ENCODE data around the gene PLAGL2. TPM values are rescaled to one million over a fixed set of nuclear protein-coding genes. Genes with fewer than 3 reads are reported as not detected.
"Not testable (repeated sequence)": the region's sequence is repeated elsewhere in the genome, so short reads cannot be mapped to it uniquely, and the experiment has no call there.

Gene PLAGL2
- total RNA-seq, 1 experiment from 2014 or later = 40.4 TPM

DNA sequence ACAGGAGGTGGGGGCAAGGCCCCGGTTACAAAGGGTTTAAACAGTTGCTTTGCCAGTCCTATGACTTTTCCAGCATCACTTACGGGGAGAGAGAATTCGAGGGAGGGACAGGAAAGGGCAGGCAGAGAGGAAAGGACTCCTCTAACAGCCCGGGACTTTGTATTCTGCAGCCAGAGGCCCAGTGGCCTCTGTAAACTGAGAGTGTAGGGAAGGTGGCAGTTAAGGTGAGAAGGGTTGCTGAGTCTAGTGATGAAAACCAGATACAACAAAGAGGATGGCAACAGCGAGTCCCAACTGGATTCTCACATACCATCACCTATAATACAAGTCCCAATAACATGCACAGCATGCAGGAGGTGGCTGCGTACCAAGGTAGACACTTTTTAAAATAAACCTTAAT is 13.5 kb downstream of the PLAGL2 start:
- POLR2A ChIA-PET (ENCODE audit: low non-redundant PET) = no interaction called here
- no peak for TF ChIP-seq EZH2 (IDR thresholded peaks at IDR 0.05; ENCODE audit: borderline replicate concordance, low read depth, low read length, poor library complexity, severe bottlenecking)
- Histone ChIP-seq H3K4me1 (ENCODE audit: insufficient read depth, low read length, poor library complexity, severe bottlenecking) (peaks cover 7% of the 10 kb centered on the region), H3K27ac (ENCODE audit: low read depth, low read length, poor library complexity, severe bottlenecking) (no peak overlapping the region), H3K9me3 (ENCODE audit: low read depth, low read length, poor library complexity, severe bottlenecking) (no peaks in the 10 kb centered on the region), H3K4me3 (ENCODE audit: low read depth, low read length, poor library complexity, severe bottlenecking) (no peak overlapping the region), H3K27me3 (replicated peaks; ENCODE audit: insufficient read depth, low read depth, low read length, poor library complexity) (no peaks in the 10 kb centered on the region), H3K36me3 (ENCODE audit: insufficient read depth, low read length, poor library complexity, severe bottlenecking) (peaks cover 37% of the 10 kb centered on the region)
- DNase-seq (ENCODE audit: low spot score) = no peak
- CTCF ChIA-PET = no interaction called here
- intact Hi-C loops (cut with micrococcal nuclease; ENCODE audit: unreplicated experiment) = no loop called here
- BruUV-seq (replicated peaks) = no TSS peak

DNA sequence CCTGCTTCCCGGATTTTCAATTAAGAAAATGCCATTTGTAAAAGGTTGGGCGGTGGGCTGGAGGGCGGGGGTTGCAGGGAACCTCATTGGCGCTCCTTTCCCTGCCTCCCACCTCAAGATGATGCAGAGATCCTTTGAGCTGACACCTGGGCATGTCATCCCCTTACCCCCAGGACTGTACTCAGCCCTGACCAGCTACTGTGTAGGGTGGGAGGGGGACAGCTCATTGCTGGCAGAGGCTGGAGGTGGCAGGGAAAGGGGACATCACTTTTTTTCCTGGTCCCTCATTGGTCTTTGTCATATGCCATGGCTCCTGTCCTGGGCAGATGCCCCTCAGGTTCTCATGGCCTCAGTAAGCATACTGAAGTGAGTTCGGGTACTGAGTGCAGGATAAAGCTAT is 14.2 kb downstream of the PLAGL2 start:
- H3K27me3 ChIP-seq (replicated peaks; ENCODE audit: insufficient read depth, low read depth, low read length, poor library complexity); intact Hi-C loops (cut with micrococcal nuclease; ENCODE audit: unreplicated experiment); H3K27ac ChIP-seq (ENCODE audit: low read depth, low read length, poor library complexity, severe bottlenecking); H3K9me3 ChIP-seq (ENCODE audit: low read depth, low read length, poor library complexity, severe bottlenecking); H3K4me3 ChIP-seq (ENCODE audit: low read depth, low read length, poor library complexity, severe bottlenecking); CTCF ChIA-PET; POLR2A ChIA-PET (ENCODE audit: low non-redundant PET); H3K4me1 ChIP-seq (ENCODE audit: insufficient read depth, low read length, poor library complexity, severe bottlenecking); BruUV-seq (replicated peaks); DNase-seq (ENCODE audit: low spot score): not testable (repeated sequence)
- H3K36me3 ChIP-seq (ENCODE audit: insufficient read depth, low read length, poor library complexity, severe bottlenecking) = peaks cover 31% of the 10 kb centered on the region

DNA sequence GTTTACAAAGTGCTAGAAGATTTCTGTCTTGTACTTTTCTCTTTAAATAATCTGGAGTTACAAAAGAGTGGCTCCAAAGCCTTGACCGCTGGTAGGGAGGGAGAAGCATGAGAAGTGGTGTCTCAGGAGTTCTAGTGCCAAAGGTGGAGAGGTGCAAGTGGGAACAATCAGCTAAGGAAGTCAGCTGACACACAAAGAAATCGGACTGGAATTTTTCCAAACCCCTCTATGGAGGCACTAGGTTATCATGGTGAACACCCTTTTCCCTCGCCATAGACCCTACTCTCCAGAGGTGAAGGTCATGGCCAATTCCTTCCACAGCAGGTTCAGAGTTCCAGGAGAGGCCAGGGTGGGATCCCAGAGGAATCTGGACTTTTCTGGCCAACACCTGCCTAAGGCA is 14.8 kb downstream of the PLAGL2 start:
- Histone ChIP-seq H3K36me3 (ENCODE audit: insufficient read depth, low read length, poor library complexity, severe bottlenecking) (peaks cover 25% of the 10 kb centered on the region), H3K27me3 (replicated peaks; ENCODE audit: insufficient read depth, low read depth, low read length, poor library complexity) (no peaks in the 10 kb centered on the region), H3K9me3 (ENCODE audit: low read depth, low read length, poor library complexity, severe bottlenecking) (no peaks in the 10 kb centered on the region), H3K27ac (ENCODE audit: low read depth, low read length, poor library complexity, severe bottlenecking) (no peak overlapping the region), H3K4me1 (ENCODE audit: insufficient read depth, low read length, poor library complexity, severe bottlenecking) (peaks cover 7% of the 10 kb centered on the region), H3K4me3 (ENCODE audit: low read depth, low read length, poor library complexity, severe bottlenecking) (no peak overlapping the region)
- no peak for DNase-seq (ENCODE audit: low spot score)
- POLR2A ChIA-PET (ENCODE audit: low non-redundant PET) = no interaction called here
- CTCF ChIA-PET = no interaction called here
- no TSS peak for BruUV-seq (replicated peaks)
- intact Hi-C loops (cut with micrococcal nuclease; ENCODE audit: unreplicated experiment) = no loop called here
- TF ChIP-seq, protein P1, sequence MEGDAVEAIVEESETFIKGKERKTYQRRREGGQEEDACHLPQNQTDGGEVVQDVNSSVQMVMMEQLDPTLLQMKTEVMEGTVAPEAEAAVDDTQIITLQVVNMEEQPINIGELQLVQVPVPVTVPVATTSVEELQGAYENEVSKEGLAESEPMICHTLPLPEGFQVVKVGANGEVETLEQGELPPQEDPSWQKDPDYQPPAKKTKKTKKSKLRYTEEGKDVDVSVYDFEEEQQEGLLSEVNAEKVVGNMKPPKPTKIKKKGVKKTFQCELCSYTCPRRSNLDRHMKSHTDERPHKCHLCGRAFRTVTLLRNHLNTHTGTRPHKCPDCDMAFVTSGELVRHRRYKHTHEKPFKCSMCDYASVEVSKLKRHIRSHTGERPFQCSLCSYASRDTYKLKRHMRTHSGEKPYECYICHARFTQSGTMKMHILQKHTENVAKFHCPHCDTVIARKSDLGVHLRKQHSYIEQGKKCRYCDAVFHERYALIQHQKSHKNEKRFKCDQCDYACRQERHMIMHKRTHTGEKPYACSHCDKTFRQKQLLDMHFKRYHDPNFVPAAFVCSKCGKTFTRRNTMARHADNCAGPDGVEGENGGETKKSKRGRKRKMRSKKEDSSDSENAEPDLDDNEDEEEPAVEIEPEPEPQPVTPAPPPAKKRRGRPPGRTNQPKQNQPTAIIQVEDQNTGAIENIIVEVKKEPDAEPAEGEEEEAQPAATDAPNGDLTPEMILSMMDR (conservative IDR thresholded peaks at IDR 0.05; ENCODE audit: low read depth, low read length) = no peak
- no peak for TF ChIP-seq EZH2 (IDR thresholded peaks at IDR 0.05; ENCODE audit: borderline replicate concordance, low read depth, low read length, poor library complexity, severe bottlenecking)

DNA sequence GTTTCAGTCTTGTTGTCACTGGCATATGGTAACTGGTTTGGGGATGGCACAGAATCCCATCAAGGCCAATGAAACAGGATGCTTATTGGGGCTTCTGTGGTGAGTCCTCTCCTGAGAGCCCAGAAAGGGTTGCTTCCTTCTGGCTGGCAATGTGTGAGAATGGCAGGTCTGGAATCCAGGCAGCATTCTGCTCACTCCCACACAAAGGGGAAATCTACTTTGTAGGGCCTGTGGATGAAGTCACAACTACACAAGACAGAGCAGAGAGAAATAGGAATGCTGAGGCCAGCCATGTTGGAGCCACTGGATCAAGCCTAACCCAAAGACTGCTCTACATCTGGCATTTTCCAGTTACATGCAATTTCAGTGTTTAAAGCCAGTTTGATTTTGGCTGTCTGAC is 15.7 kb downstream of the PLAGL2 start:
- H3K4me3 ChIP-seq (ENCODE audit: low read depth, low read length, poor library complexity, severe bottlenecking) = no peak overlapping the region

More for the DNA sequence above, 15.7 kb downstream of the PLAGL2 start:
- BruUV-seq (replicated peaks) = no TSS peak
- H3K36me3 ChIP-seq (ENCODE audit: insufficient read depth, low read length, poor library complexity, severe bottlenecking) = peaks cover 17% of the 10 kb centered on the region
- H3K9me3 ChIP-seq (ENCODE audit: low read depth, low read length, poor library complexity, severe bottlenecking) = no peaks in the 10 kb centered on the region
- no peaks in the 10 kb centered on the region for H3K27me3 ChIP-seq (replicated peaks; ENCODE audit: insufficient read depth, low read depth, low read length, poor library complexity)
- intact Hi-C loops (cut with micrococcal nuclease; ENCODE audit: unreplicated experiment) = no loop called here
- TF ChIP-seq, protein P1 (conservative IDR thresholded peaks at IDR 0.05; ENCODE audit: low read depth, low read length) = no peak
- TF ChIP-seq EZH2 (IDR thresholded peaks at IDR 0.05; ENCODE audit: borderline replicate concordance, low read depth, low read length, poor library complexity, severe bottlenecking) = no peak
- no peak for DNase-seq (ENCODE audit: low spot score)
- peaks cover 7% of the 10 kb centered on the region for H3K4me1 ChIP-seq (ENCODE audit: insufficient read depth, low read length, poor library complexity, severe bottlenecking)
- H3K27ac ChIP-seq (ENCODE audit: low read depth, low read length, poor library complexity, severe bottlenecking) = no peak overlapping the region
- ChIA-PET CTCF (no interaction called here), POLR2A (ENCODE audit: low non-redundant PET) (no interaction called here)

Data from A673 (cell line).